Body of pancreas (tissue), 4 donors: ENCODE results near the gene SDE2.
"Not testable (repeated sequence)": the region's sequence is repeated elsewhere in the genome, so short reads cannot be mapped to it uniquely, and the experiment has no call there.

Experiments
- POLR2A ChIP-seq, 3 donors: fragments of 450-650 bp; IDR thresholded peaks; one replicate each; pipeline ENCODE4 v1.6.1; 2016; ENCODE audit warnings: antibody characterized with exemption in 3 of 3, mild to moderate bottlenecking in 2 of 3
- TF ChIP-seq, protein P1 (sequence below), 7 experiments: fragments of 450-650 bp in 4 of 7; fragments of 200-600 bp in 3 of 7; sonication (generic) in 3 of 7; IDR thresholded peaks; one replicate each; pipeline ENCODE4 v1.5.1; 2016 to 2019; ENCODE audit warnings: antibody characterized with exemption in 7 of 7

DNA sequence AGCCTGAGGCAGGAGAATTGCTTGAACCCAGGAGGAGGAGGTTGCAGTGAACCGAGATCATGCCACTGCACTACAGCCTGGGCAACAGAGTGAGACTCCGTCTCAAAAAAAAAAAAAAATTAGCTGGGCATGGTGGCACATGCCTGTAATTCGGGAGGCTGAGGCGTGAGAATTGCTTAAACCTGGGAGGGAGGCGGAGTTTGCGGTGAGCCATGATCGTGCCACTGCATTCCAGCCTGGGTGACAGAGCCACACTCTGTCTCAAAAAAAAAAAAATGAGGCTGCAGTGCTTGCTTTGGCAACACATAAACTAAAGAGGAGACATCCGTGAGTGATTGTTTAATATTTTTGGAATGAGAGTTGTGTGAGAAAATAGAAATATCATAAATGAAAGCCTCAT is 63.1 kb downstream of the SDE2 start:
- not testable (repeated sequence) for TF ChIP-seq POLR2A (IDR thresholded peaks at IDR 0.05)
- TF ChIP-seq, protein P1, sequence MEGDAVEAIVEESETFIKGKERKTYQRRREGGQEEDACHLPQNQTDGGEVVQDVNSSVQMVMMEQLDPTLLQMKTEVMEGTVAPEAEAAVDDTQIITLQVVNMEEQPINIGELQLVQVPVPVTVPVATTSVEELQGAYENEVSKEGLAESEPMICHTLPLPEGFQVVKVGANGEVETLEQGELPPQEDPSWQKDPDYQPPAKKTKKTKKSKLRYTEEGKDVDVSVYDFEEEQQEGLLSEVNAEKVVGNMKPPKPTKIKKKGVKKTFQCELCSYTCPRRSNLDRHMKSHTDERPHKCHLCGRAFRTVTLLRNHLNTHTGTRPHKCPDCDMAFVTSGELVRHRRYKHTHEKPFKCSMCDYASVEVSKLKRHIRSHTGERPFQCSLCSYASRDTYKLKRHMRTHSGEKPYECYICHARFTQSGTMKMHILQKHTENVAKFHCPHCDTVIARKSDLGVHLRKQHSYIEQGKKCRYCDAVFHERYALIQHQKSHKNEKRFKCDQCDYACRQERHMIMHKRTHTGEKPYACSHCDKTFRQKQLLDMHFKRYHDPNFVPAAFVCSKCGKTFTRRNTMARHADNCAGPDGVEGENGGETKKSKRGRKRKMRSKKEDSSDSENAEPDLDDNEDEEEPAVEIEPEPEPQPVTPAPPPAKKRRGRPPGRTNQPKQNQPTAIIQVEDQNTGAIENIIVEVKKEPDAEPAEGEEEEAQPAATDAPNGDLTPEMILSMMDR (IDR thresholded peaks at IDR 0.05) = not testable (repeated sequence)
